K562 (cell line): ENCODE results near the gene SCNN1A. TPM values are rescaled to one million over a fixed set of nuclear protein-coding genes. Genes with fewer than 3 reads are reported as not detected.
A peak's percentile ranks its signal among the peaks of the same experiment; 100 is the strongest.

Experiments used
- EGR1 ChIP-seq: fragments of 450-650 bp; conservative IDR thresholded peaks from 2 replicates; pipeline ENCODE4 v1.6.1; 2017; ENCODE audit warnings: mild to moderate bottlenecking
- ESRRA ChIP-seq: fragments of 450-650 bp; IDR thresholded peaks from 2 replicates; pipeline ENCODE4 v1.6.1; 2014; ENCODE audit warnings: low read depth, mild to moderate bottlenecking, moderate library complexity, borderline replicate concordance
- ETS1 ChIP-seq: conservative IDR thresholded peaks from 2 replicates; pipeline ENCODE4 v1.6.1; 2011; ENCODE audit warnings: low read depth, mild to moderate bottlenecking, low read length; ENCODE audit not compliant: control insufficient read depth
- MITF ChIP-seq: IDR thresholded peaks from 2 replicates; pipeline ENCODE4 v1.6.1; 2014; ENCODE audit warnings: antibody characterized with exemption
- MTA2 ChIP-seq: fragments of 450-650 bp; IDR thresholded peaks from 2 replicates; pipeline ENCODE4 v1.6.1; 2016; ENCODE audit warnings: low read depth
- NFRKB ChIP-seq: fragments of 450-650 bp; IDR thresholded peaks from 2 replicates; pipeline ENCODE4 v1.6.1; 2016; ENCODE audit warnings: low read depth
- NR2F6 ChIP-seq: fragments of 450-650 bp; formaldehyde crosslinking; IDR thresholded peaks from 2 replicates; pipeline ENCODE4 v1.4.0; 2020; ENCODE audit warnings: mild to moderate bottlenecking
- PPARD ChIP-seq: fragments of 250-450 bp; sonication (Bioruptor Pico); IDR thresholded peaks from 2 replicates; pipeline ENCODE4 v1.8.0; 2022; ENCODE audit warnings: inconsistent platforms, mild to moderate bottlenecking, moderate library complexity
- SAFB ChIP-seq: fragments of 200-400 bp; formaldehyde crosslinking; IDR thresholded peaks from 2 replicates; pipeline ENCODE4 v1.6.1; 2017; ENCODE audit warnings: low read depth, low read length, borderline replicate concordance
- SIX5 ChIP-seq, 2 experiments: IDR thresholded peaks; 2 replicates each; pipeline ENCODE4 v1.6.1; 2011; ENCODE audit warnings: low read length in 2 of 2, borderline replicate concordance in 1 of 2, low read depth in 1 of 2, mild to moderate bottlenecking in 1 of 2, moderate library complexity in 1 of 2; ENCODE audit not compliant: insufficient read depth in 1 of 2
- TEAD2 ChIP-seq: fragments of 450-650 bp; IDR thresholded peaks from 2 replicates; pipeline ENCODE4 v1.6.1; 2016; ENCODE audit warnings: missing genetic modification characterization, control low read depth, missing compliant biosample characterization
- TSHZ1 ChIP-seq: fragments of 250-450 bp; sonication (Bioruptor Pico); IDR thresholded peaks from 2 replicates; pipeline ENCODE4 v1.4.0; 2020; ENCODE audit warnings: mild to moderate bottlenecking, moderate library complexity
- VEZF1 ChIP-seq: fragments of 200-800 bp; sonication (Bioruptor generic); IDR thresholded peaks from 2 replicates; pipeline ENCODE4 v1.6.1; 2017; ENCODE audit warnings: missing genetic modification characterization, missing compliant biosample characterization
- ZFP36 ChIP-seq: fragments of 150-350 bp; IDR thresholded peaks from 2 replicates; pipeline ENCODE4 v1.6.1; 2018; ENCODE audit warnings: low read length, low read depth; ENCODE audit not compliant: partially characterized antibody
- ZFP91 ChIP-seq: sonication (generic); formaldehyde crosslinking; IDR thresholded peaks from 2 replicates; pipeline ENCODE4 v1.8.0; 2022; ENCODE audit warnings: mild to moderate bottlenecking, missing genetic modification reagents
- ZNF431 ChIP-seq: sonication (generic); formaldehyde crosslinking; IDR thresholded peaks from 2 replicates; pipeline ENCODE4 v1.8.0; 2022; ENCODE audit warnings: mild to moderate bottlenecking, missing genetic modification reagents
- ZNF79 ChIP-seq: fragments of 250-450 bp; sonication (Bioruptor Pico); IDR thresholded peaks from 2 replicates; pipeline ENCODE4 v1.4.0; 2020; ENCODE audit warnings: low read depth, mild to moderate bottlenecking, moderate library complexity
- polyA plus RNA-seq, 8 experiments: library from polyadenylated mRNA; depleted of rRNA in 4 of 8; stranded (reverse) in 5 of 8; unstranded in 3 of 8; fragments of >200 nt; fragmentation: Nextera tagmentation in 2 of 8; fragmentation: Illumina TruSeq in 1 of 8; extraction: Ambion mirVana in 2 of 8; extraction: Trizol in 1 of 8; gene quantifications; 2 replicates each; pipeline versions ENCODE4 v1.2.1 to v1.2.3, GENCODE V29; 2011 to 2014; ENCODE audit warnings: inconsistent platforms in 1 of 8, missing spikeins in 1 of 8
- total RNA-seq, 7 experiments: library from RNA; depleted of rRNA in 6 of 7; stranded (reverse); fragments of >200 nt in 6 of 7; fragmentation: Illumina TruSeq in 2 of 7; extraction: Trizol in 2 of 7; gene quantifications; 2 replicates each; pipeline versions ENCODE4 v1.2.1 to v1.2.3, GENCODE V29; 2011 to 2021; ENCODE audit warnings: low replicate concordance in 1 of 7

SCNN1A gene
- total and polyA plus RNA-seq, 9 of the 15 experiments (the other 6 are each of a cell fraction or from before 2014, with no cell fraction given), result 0.15 to 0.49 (median 0.32) TPM; not detected in 5

- TF ChIP-seq ZNF79 (no peak), ESRRA (0 out of 2 replicates have a peak, but pooled peaks have one; percentile 7), MTA2 (no peak), SIX5 (IDR thresholded peaks at IDR 0.05; ENCODE audit: borderline replicate concordance in 1 of 2, insufficient read depth in 1 of 2, low read depth in 1 of 2, low read length in 2 of 2) (no peak), TEAD2 (no peak), VEZF1 (CRISPR knock-in tag) (no peak), PPARD (CRISPR knock-in tag) (no peak), ZFP91 (CRISPR knock-in tag) (no peak), NR2F6 (no peak), TSHZ1 (CRISPR knock-in tag) (no peak), MITF (no peak), SAFB (no peak), EGR1 (peak; percentile 91), ETS1 (peak; percentile 58; the same call in 1 of the 2 replicates), ZNF431 (no peak), ZFP36 (no peak), NFRKB (no peak; the same call in 1 of the 2 replicates)
These were observed 38.2 kb downstream of the SCNN1A start (continued) for GRCh38 chr12:6336889-6337853.
